LNCaP clone FGC (cell line): ENCODE results near the gene KCNG4.
A peak's percentile ranks its signal among the peaks of the same experiment; 100 is the strongest.

Source experiments
- DNase-seq: peaks from one replicate; pipeline ENCODE4 v3.0.0-alpha.2; 2011; ENCODE audit warnings: low read depth
- H3K4me3 ChIP-seq: 2 replicates; pipeline ENCODE4 v1.5.1; 2011; ENCODE audit warnings: mild to moderate bottlenecking, low read depth, low read length, control low read depth
- TF ChIP-seq, protein P1 (sequence below): IDR thresholded peaks from 2 replicates; pipeline ENCODE4 v1.5.1; 2012; ENCODE audit warnings: mild to moderate bottlenecking; ENCODE audit not compliant: control insufficient read depth, insufficient read depth; ENCODE audit errors: extremely low read depth

KCNG4 gene

DNA sequence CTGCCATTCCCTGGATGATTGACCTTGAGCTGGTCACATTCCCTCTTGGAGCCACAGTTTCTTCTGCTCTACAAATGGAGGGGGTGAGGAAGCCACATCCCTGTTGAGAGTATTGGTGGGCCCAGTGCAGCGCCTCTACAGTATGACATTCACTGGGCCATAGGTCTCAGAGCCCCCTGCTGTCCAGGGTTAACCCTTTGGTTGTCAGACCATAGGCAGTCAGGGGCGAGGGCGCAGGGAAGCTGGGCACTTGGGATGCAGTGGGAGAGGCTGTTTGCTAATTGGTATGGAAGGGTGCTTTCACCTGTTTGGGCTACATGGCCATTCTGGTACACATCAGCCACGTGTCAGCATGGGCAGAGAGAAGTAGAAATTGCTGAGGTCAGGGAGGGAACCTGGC is 27.6 kb upstream of the KCNG4 start:
- no peak for DNase-seq
- TF ChIP-seq, protein P1, sequence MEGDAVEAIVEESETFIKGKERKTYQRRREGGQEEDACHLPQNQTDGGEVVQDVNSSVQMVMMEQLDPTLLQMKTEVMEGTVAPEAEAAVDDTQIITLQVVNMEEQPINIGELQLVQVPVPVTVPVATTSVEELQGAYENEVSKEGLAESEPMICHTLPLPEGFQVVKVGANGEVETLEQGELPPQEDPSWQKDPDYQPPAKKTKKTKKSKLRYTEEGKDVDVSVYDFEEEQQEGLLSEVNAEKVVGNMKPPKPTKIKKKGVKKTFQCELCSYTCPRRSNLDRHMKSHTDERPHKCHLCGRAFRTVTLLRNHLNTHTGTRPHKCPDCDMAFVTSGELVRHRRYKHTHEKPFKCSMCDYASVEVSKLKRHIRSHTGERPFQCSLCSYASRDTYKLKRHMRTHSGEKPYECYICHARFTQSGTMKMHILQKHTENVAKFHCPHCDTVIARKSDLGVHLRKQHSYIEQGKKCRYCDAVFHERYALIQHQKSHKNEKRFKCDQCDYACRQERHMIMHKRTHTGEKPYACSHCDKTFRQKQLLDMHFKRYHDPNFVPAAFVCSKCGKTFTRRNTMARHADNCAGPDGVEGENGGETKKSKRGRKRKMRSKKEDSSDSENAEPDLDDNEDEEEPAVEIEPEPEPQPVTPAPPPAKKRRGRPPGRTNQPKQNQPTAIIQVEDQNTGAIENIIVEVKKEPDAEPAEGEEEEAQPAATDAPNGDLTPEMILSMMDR: no peak
- H3K4me3 ChIP-seq: no peak overlapping the region

DNA sequence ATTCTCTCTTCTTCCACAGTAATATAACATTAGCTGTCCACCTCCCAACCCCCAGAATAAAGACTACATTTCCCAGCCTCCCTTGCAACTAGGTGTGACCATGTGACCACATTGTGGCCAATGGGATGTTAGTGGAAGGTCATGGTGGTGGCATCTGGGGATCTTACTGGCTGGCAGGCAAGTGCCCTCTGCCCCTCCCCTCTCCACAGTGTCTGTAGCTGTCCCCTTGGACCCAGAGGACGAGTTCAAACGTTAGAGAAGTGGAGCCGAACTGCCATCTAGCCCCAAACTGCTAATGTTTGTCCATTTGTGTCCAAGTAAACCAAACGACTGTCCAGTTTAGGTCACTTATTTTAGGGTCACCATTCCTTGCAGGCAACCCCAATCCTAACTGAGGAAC is 26.6 kb upstream of the KCNG4 start:
- TF ChIP-seq, protein P1: no peak
- H3K4me3 ChIP-seq: no peak overlapping the region
- peak; percentile 53 for DNase-seq

DNA sequence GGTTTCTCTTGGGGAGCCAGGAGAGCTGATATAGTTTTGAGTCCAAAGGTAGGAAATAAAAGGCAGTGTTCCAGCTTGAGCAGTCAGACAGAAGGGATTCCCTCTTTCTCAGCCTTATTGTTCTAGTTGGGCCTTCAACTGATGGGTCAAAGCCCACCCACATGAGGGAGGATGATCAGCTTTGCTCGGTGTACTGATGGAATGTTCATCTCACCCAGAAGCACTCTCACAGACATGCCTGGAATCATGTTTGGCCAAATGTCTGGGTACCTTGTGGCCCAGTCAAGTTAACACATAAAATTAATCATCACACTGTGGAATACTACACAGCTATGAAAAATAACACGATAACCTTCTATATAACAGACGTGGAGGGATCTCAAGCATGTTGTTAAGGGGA is 23.1 kb upstream of the KCNG4 start:
- TF ChIP-seq, protein P1: no peak
- H3K4me3 ChIP-seq: no peak overlapping the region

DNA sequence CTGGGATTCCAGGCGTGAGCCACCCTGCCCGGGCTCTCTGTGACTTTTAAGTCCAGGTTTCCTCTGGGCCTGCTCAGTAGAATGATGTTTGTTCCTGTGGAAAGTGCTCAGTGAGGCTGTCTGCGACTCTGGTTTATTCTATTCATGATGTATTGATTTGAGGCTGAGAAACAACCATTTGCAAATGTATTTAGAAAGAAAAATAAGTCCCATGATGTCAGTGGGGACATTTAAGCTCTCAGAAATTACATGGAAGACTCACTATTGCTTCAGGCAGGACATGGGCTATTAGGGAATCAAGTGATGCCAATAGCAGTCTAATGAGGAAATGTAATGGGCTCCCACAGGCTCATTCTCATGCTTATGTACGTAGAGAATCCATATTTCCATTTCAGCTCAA is 22.2 kb upstream of the KCNG4 start:
- no peak overlapping the region for H3K4me3 ChIP-seq
- TF ChIP-seq, protein P1: no peak
- DNase-seq: no peak

More for the DNA sequence above, 23.1 kb upstream of the KCNG4 start:
- DNase-seq: no peak

DNA sequence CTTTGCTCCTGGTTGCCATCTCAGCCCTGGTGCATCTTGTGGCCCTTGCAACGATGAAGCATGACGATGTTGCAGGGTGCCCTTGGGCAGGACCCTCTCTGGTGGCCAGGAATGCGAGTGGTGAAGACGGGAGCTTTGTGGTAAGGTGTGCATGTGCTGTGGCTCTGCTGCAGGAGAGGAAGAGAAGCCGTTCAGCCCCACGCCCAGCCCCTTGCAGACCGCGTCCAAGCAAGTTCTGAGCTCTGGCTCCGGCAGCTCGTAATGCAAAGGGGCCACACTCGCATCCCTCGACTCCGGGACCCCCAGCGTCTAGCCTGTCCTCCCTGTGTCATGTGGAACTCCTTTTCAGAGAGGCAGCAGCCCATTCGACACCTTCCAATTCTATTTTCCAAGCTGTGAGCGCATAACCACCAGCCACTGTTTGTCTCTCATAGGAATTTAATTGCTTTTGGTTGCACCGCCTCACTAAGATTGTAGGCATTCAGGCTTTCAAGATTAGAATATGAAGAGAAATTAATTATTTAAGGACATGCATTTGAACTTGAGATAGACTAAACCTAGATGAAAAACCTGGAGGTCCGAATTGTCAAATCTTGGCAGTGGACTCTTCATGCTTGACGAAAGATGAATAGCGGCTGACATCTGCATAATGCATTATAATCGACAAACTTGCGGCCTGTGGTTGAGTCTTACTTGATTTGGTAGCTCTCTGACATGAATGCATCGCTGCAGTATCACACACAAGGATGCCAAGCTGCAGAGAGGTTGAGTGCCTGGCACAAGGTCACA is 21.1 kb upstream of the KCNG4 start:
- no peak overlapping the region for H3K4me3 ChIP-seq
- DNase-seq: no peak
- TF ChIP-seq, protein P1: no peak

DNA sequence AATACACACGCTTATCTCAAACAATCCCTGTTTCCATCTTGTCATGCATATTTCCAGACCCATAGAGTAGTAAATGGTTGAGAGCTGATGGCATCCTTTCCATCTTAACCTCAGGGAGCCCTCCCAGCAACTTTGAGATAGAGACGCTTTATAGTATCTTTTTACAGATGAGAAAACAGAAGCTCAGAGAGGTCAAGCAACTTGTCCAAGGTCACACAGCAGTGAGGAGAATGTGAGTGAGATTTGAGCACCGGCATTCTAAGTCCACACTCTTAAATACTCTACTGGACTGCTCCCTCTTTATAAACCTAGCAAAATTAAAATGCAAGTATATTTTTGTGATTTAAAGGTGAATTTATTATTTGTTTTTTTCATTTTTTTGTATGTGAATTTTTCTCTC is 19.9 kb upstream of the KCNG4 start:
- DNase-seq: no peak
- TF ChIP-seq, protein P1: no peak
- H3K4me3 ChIP-seq: no peak overlapping the region

DNA sequence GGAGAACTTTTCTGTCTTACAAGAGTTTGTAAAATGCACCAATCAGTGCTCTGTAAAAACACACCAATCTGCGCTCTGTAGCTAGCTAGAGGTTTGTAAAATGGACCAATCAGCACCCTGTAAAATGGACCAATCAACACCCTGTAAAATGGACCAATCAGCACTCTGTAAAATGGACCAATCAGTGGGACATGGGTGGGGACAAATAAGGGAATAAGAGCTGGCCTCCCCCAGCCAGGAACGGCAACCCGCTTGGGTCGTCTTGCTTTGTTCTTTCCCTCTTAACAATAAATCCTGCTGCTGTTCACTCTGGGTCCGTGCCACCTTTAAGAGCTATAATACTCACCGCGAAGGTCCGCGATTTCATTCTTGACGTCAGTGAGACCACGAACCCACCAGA is 18.5 kb upstream of the KCNG4 start:
- H3K4me3 ChIP-seq: no peak overlapping the region
- TF ChIP-seq, protein P1: no peak
- DNase-seq: no peak
